Amniotic stem cell (primary cell): ENCODE results near the gene DDX25.
"Not testable (repeated sequence)": the region's sequence is repeated elsewhere in the genome, so short reads cannot be mapped to it uniquely, and the experiment has no call there.

ENCODE experiments used
- DNase-seq: peaks from one replicate; lab custom pipeline; 2025; lab: John Stamatoyannopoulos, UW

The DDX25 gene

GRCh38 chr11:125903711-125904659 lies at the start of gene DDX25:
Gene DDX25, plus strand, starts transcription at chr11:125904508. Its CDS starts 10 bp downstream, at chr11:125904518.
- DNase-seq, result no peak

- DNase-seq, result not testable (repeated sequence)
These were observed 46.6 kb upstream of the DDX25 start for GRCh38 chr11:125857670-125858069.

- not testable (repeated sequence) for DNase-seq
These were observed 41.5 kb upstream of the DDX25 start for GRCh38 chr11:125862786-125863185.

GRCh38 chr11:125865354-125865753 lies 39.0 kb upstream of the DDX25 start:
- not testable (repeated sequence) for DNase-seq

- DNase-seq, result no peak
These were observed 34.8 kb upstream of the DDX25 start for GRCh38 chr11:125869521-125869920.

GRCh38 chr11:125871391-125872137 lies 32.7 kb upstream of the DDX25 start:
- no peak for DNase-seq

- DNase-seq, result no peak
These were observed 32.2 kb upstream of the DDX25 start for GRCh38 chr11:125872138-125872491.

- no peak for DNase-seq
These were observed 30.3 kb upstream of the DDX25 start for GRCh38 chr11:125873881-125874555.

GRCh38 chr11:125874556-125875124 lies 29.7 kb upstream of the DDX25 start:
- DNase-seq, result peak; percentile 43

- DNase-seq, result no peak
These were observed 23.0 kb upstream of the DDX25 start for GRCh38 chr11:125881291-125881690.

GRCh38 chr11:125883375-125883774 lies 20.9 kb upstream of the DDX25 start:
- no peak for DNase-seq

- DNase-seq, result no peak
These were observed 17.3 kb upstream of the DDX25 start for GRCh38 chr11:125886997-125887372.

- peak; percentile 88 for DNase-seq
These were observed 16.7 kb upstream of the DDX25 start, which contains the start of gene HYLS1 for GRCh38 chr11:125887373-125888324. Gene HYLS1, plus strand, starts transcription at chr11:125887668. Its CDS starts 11,701 bp downstream, at chr11:125899369.

- DNase-seq, result no peak
These were observed 13.7 kb upstream of the DDX25 start for GRCh38 chr11:125890447-125891100.

GRCh38 chr11:125892071-125892470 lies 12.2 kb upstream of the DDX25 start:
- DNase-seq, result no peak

GRCh38 chr11:125892994-125893393 lies 11.3 kb upstream of the DDX25 start:
- no peak for DNase-seq

- DNase-seq, result no peak
These were observed 2.4 kb upstream of the DDX25 start for GRCh38 chr11:125901872-125902271.

- DNase-seq, result no peak
These were observed 1.9 kb upstream of the DDX25 start for GRCh38 chr11:125902277-125902926.

GRCh38 chr11:125902927-125903710 lies 1.2 kb upstream of the DDX25 start, which contains the start of gene PUS3:
Gene PUS3, minus strand, starts transcription at chr11:125903206. Its CDS starts 6,922 bp downstream, at chr11:125896284.
- peak; percentile 65 for DNase-seq
